Activated CD8-positive, alpha-beta memory T cell treated with anti-CD3 and anti-CD28 coated beads for 48 hours (primary cell): ENCODE results near the gene PKP1.

Experiments
- DNase-seq, 3 experiments: peaks; one replicate each; pipeline ENCODE4 v3.0.0-alpha.2; 2020; ENCODE audit warnings: low read depth in 2 of 3, low spot score in 2 of 3

PKP1 gene

DNA sequence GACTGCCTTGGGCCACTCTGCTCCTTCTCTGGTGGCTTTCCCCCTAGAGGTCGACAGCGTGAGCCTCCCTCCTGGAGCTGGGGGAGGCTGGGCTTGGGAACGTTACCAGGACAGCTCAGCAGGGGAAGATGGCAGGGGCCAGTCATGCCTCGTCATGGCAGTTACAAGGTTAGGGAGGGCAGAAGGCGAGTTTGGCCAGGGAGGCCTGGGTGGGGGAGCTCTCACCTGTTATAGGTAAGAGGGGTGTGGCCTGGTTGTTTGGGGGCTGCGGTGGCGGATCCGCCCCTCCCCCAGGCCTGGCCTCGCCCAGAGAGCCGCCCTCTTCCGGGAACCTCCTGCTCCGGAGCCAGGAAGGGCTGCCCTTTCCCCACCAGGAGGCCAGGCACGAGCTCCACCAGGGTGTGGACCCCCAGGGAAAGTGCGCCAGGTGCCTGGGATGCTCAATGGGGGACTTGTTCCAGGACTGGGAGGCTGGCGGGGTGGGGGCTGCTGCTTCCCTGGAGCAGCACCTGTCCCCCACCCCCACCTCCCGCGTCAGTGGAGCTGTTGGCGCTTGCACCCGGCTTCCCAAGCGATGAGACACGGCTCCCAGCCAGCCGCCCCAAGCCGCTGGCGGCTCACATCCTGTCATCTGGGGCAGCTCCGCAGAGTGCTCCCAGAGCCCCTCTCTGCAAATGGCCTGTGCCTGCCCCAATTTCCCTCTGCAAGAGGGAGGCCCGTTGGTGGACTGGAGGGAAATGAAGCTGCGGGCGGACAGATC is 23.6 kb upstream of the PKP1 start:
- DNase-seq: no peak

DNA sequence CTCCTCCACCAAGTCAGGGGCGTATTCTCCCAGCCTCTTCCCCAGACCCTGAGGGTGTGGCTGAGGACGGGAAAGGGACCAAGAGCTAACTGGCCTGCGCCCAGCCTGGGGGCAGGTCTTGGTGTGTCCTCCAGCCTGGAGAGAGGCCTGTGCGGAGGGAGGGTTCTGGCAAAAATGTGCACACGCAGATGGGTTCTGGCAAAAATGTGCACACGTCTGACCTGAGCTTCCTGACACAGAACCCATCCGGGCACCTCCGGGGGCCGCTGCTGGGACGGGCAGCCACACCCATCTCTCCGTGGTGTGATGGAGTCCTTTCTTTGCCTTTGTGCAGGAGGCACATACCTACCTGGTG is 23.1 kb upstream of the PKP1 start:
- DNase-seq: no peak

GRCh38 chr1:201260648-201261311 is 22.5 kb upstream of the PKP1 start:
- DNase-seq: no peak

GRCh38 chr1:201261771-201262547 is 21.3 kb upstream of the PKP1 start:
- no peak for DNase-seq

GRCh38 chr1:201262963-201263608 is 20.2 kb upstream of the PKP1 start:
- no peak for DNase-seq

DNA sequence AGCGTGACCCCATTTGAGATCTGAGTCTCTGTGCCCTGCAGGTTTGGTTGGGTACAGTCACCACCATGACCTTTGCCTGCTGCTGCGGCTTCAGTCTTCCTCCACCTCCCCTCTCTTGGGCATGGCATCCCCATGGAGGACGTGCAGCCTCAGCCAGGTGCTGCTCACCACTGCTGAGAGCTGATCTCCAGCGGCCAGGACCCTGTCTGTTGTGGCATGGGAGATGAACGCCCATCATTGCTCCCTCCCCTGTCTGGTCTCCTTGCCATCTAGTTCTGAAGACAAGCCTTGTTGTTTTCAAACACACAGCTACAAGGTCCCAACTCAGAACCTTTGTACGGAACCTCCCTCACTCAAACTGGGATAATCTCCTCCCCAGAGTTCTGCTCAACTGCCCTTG is 19.2 kb upstream of the PKP1 start:
- DNase-seq: no peak

GRCh38 chr1:201264554-201264953 is 18.8 kb upstream of the PKP1 start:
- DNase-seq: no peak

DNA sequence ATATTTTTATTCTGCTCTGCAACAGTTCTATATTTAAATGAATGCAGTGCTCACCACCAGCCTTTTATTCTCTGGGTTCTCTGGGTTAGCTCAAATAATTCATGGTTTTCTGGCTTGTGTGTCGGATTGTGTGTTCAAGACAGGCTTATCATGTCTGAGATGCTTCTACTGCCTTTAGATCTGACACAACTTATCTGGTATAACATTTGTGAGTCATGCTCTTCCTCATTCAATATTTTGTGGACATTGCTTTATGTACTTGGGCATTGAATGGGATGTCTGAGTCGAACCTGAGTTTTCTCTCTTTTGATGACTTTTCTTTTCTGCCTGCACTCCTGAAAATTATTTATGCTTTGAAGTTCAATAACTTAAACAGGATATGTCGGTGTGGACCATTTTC is 17.6 kb upstream of the PKP1 start:
- no peak for DNase-seq

- DNase-seq: no peak
Observed at GRCh38 chr1:201266276-201266675, 17.0 kb upstream of the PKP1 start.

DNA sequence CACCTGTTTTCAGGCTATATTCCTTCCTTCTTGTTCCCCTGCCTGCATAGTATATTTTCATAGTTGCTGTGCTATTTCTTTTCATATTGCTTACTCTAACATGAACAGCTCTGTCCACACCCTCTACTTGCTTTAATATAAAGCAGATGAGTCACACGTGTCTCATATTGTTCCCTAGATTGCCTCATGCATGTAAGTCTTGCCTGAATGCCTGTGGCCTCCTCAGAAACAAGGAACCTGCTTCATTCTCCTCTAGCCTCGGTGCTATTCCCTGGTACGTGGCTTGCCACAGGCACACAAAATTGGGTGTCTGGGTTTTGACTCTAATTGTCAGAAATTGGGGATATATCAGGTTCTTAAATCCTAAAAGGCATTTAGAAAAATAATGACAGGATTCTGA is 16.5 kb upstream of the PKP1 start:
- DNase-seq: no peak

DNA sequence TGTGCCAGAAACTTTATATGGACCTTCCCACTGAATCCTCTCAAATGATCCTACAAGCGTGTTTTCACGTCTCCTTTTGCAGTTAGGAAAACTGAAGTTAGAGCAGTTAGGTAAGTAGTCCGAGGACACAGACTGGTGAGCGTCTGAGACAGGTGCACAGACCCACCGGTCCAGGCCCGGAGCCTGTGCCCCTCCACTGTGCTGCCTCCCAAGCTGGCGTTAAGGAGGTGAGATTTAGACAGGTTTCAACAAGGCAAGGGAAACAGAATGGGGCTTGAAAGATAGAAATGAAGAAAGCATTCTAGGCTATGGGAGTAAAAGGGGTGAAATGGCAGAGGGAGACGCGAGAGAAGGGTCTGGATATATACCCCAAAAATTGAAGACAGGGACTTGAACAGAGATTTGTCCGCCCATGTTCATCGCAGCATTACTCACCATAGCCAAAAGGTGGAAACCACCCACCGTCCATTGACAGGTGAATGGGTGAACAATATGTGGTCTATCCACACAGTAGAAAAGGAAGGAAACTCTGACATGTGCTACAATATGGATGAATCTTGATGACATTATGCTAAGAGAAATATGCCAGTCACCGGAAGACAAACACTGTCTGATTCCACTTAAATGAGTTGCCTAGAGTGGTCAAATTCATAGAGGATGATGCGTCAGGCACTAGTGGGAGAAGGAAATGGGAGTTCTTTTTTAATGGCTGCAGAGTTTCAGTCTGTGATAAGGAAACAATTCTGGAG is 15.7 kb upstream of the PKP1 start:
- no peak for DNase-seq

- DNase-seq: no peak
Observed at GRCh38 chr1:201268604-201269151, 14.6 kb upstream of the PKP1 start.

- DNase-seq: no peak
Observed at GRCh38 chr1:201269281-201269680, 14.0 kb upstream of the PKP1 start.

GRCh38 chr1:201269900-201270410 is 13.4 kb upstream of the PKP1 start:
- DNase-seq: no peak

DNA sequence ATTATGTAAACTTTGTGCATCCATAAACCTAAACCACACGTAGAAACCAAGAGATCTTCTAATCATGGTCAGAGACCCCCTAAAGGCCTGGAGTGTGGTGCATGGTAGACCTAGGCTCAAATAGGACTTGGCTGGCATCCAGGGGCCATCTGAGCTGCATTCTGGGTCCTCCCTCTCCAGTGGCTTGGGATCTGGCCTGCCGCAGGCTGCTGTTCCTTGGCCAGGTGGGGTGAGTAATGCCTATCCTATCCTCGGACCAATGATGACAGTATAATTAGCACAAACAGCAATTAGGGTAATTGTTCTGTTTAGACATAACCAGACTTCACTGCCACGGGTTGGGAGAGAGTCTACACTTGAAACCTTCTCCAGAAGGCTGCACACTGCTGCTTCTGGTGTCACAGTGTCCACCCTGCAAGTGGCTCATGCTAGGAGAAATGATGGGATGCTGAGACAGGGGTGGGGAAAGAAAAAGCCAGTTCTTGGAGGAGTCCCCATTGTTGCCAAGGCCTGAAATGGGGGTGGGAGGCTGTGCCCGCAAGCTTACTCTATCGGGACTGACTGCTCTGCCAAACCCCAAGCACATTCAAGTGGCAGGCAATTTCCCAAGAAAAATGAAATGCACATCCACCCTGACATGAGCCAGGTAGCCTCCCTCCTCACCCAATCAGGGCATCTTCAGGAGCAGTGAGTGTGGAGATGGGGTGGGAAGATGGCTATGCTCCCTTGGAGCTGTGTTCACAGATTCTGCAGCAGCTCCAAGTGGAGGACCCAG is 12.5 kb upstream of the PKP1 start:
- DNase-seq: no peak

DNA sequence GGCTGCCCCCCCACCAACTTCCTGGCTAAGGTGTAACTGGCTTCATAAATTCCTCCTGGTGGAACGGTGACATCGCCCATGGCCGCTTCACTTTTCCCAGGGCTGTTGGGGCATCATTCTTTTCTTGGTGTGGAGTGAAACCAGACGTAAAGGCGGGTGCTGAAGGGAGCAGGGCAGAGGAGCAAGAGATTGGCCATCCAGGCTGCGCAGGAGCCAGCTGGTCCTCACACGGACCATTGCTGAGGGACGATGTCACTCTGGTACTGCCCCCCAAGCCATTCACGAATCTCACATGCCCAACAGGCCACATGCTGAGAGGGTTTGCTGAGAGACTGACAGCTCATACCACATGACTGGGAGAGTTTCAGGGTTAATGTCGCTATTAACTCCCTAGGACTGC is 10.5 kb upstream of the PKP1 start:
- no peak for DNase-seq

DNA sequence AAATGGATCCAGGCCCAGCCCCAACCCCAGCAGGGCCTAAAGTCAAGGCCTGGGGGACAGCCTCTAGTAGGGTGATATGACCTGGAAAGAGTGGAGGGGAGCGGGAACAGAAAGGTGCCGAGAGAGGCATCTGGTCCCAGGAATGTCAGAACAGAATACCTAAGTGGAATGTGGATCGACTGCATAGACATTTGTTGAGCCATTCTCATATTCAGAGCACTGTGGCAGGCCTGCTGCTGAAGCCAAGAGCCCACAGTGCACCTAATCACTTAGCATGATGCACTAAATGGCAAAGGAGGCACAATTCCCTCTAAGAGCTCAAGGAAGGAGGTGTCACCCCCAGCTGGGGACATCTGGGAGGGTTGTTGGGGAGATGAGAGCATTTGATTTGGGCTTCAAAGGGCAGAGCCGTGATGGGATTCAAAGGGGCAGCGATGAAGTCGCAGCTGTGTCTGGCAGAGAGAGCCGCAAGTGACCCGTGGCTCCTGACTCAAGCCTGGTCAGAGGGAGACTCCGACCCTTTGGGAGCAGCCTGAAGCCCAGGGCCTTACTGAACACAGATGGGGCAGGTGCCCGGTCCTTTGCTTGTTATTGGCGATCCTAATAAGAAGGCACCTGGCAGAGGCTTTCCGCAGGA is 8.6 kb upstream of the PKP1 start:
- DNase-seq: no peak

DNA sequence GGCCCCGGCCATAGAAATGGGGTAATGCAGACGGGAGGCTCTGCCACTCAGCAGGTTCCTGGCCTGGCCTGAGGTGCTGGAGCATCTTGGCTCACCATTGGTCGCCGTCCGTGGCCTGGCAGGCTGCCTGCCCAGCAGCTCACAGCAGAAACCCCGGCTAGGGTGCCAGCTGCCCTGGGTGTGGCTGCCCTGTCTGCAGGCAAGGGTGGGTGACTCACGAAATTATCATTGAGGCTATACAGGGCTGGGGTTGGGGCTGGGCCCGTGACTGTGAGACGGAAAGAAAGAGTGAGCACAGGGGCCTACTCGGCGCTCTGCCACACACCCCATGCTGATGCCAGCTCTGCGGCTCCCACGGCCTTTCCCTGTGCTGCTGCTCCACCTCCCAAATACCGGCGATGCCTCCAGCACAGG is 8.0 kb upstream of the PKP1 start:
- DNase-seq: no peak

- DNase-seq: no peak
Observed at GRCh38 chr1:201276891-201277290, 6.4 kb upstream of the PKP1 start.
